HCT116 (cell line): Measurements from ENCODE around the gene RIT2. TPM values are rescaled to one million over a fixed set of nuclear protein-coding genes. Genes with fewer than 3 reads are reported as not detected.

Experiments
- ATAC-seq: fragments of 200-7000 bp; cut with Tn5 transposase; 2 replicates; pipeline ENCODE4 v1.9.1; 2020; ENCODE audit warnings: mild to moderate bottlenecking, moderate library complexity
- BruUV-seq: library from RNA; stranded (reverse); fragments of 400-500 nt; replicated peaks from 2 replicates; lab custom pipeline; 2021; lab: Mats Ljungman, UMichigan
- CTCF ChIA-PET: fragments of 300-600 bp; sonication (Branson Sonifier 250); formaldehyde crosslinking; loops from one replicate; lab custom pipeline; 2021; ENCODE audit warnings: antibody characterized with exemption; lab: Charles Lee
- POLR2A ChIA-PET: fragments of 300-600, 350-600 bp; sonication (Branson Sonifier 250); formaldehyde crosslinking; loops from one replicate; lab custom pipeline; 2021; ENCODE audit warnings: antibody characterized with exemption; lab: Charles Lee
- RAD21 ChIA-PET, 2 experiments: fragments of 300-600 bp; sonication (Branson Sonifier 250); formaldehyde crosslinking; loops; one replicate each; lab custom pipeline; 2023; ENCODE audit warnings: low total read pairs in 2 of 2; ENCODE audit not compliant: uncharacterized antibody in 2 of 2, unreplicated experiment in 2 of 2, low non-redundant PET in 1 of 2; lab: Charles Lee
- DNase-seq: peaks from one replicate; pipeline ENCODE4 v3.0.0-alpha.2; 2010; ENCODE audit warnings: low read depth, low spot score
- H2AFZ ChIP-seq: fragments of 200-600 bp; shearing (Covaris generic), sonication (generic); 2 replicates; pipeline ENCODE4 v1.6.1; 2017; ENCODE audit warnings: low read depth, mixed run types, mixed read lengths, antibody characterized with exemption, low read length; ENCODE audit not compliant: poor library complexity, severe bottlenecking
- H3K27ac ChIP-seq: 2 replicates; pipeline ENCODE4 v1.5.1; 2012; ENCODE audit warnings: low read depth, low read length
- H3K27me3 ChIP-seq: fragments of 200-600 bp; sonication (generic); 2 replicates; pipeline ENCODE4 v1.6.1; 2016; ENCODE audit warnings: mixed run types, low read length, mixed read lengths; ENCODE audit not compliant: insufficient read depth
- H3K36me3 ChIP-seq, 2 experiments: fragments of 200-500 bp in 1 of 2; fragments of 200-600 bp in 1 of 2; sonication (Bioruptor generic) in 1 of 2; sonication (generic) in 1 of 2; 2 replicates each; pipeline versions ENCODE4 v1.5.1 to v1.6.1; 2014 to 2016; ENCODE audit warnings: low read length in 2 of 2, inconsistent platforms in 1 of 2, mixed read lengths in 1 of 2, mixed run types in 1 of 2; ENCODE audit not compliant: insufficient read depth in 2 of 2, control insufficient read depth in 1 of 2
- H3K4me1 ChIP-seq, 2 experiments: fragments of 200-600 bp in 1 of 2; sonication (generic) in 1 of 2; 2 replicates each; pipeline versions ENCODE4 v1.5.1 to v1.6.1; 2012 to 2017; ENCODE audit warnings: low read length in 2 of 2, inconsistent platforms in 1 of 2, mild to moderate bottlenecking in 1 of 2, mixed read lengths in 1 of 2, mixed run types in 1 of 2, moderate library complexity in 1 of 2; ENCODE audit not compliant: insufficient read depth in 2 of 2, control insufficient read depth in 1 of 2
- H3K4me2 ChIP-seq: fragments of 200-600 bp; sonication (generic); 2 replicates; pipeline ENCODE4 v1.6.1; 2017; ENCODE audit warnings: mixed run types, low read length, mixed read lengths
- H3K4me3 ChIP-seq, 2 experiments: fragments of 200-600 bp in 1 of 2; sonication (generic) in 1 of 2; replicated peaks in 1 of 2; 2 replicates each; pipeline ENCODE4 v1.5.1; 2011 to 2016; ENCODE audit warnings: low read length in 2 of 2, control low read depth in 1 of 2, low read depth in 1 of 2, mild to moderate bottlenecking in 1 of 2, mixed read lengths in 1 of 2, mixed run types in 1 of 2
- H3K79me2 ChIP-seq: fragments of 200-600 bp; sonication (generic); 2 replicates; pipeline ENCODE4 v1.6.1; 2017; ENCODE audit warnings: mild to moderate bottlenecking, mixed run types, low read length, moderate library complexity, mixed read lengths; ENCODE audit not compliant: insufficient read depth
- H3K9ac ChIP-seq: fragments of 200-600 bp; sonication (generic); 2 replicates; pipeline ENCODE4 v1.6.1; 2016; ENCODE audit warnings: low read length, mixed read lengths
- H3K9me2 ChIP-seq: fragments of 200-600 bp; sonication (generic), shearing (Covaris generic); 2 replicates; pipeline ENCODE4 v1.6.1; 2017; ENCODE audit warnings: mixed run types, mild to moderate bottlenecking, moderate library complexity; ENCODE audit not compliant: insufficient read depth
- H3K9me3 ChIP-seq, 2 experiments: fragments of 200-500 bp in 1 of 2; fragments of 200-600 bp in 1 of 2; sonication (Bioruptor generic) in 1 of 2; sonication (generic) in 1 of 2; 2 replicates each; pipeline ENCODE4 v1.6.1; 2014 to 2017; ENCODE audit warnings: low read length in 2 of 2, mixed read lengths in 2 of 2, inconsistent platforms in 1 of 2, low read depth in 1 of 2, mild to moderate bottlenecking in 1 of 2, mixed run types in 1 of 2, moderate library complexity in 1 of 2; ENCODE audit not compliant: control insufficient read depth in 1 of 2, insufficient read depth in 1 of 2
- H4K20me1 ChIP-seq: fragments of 200-600 bp; sonication (generic), shearing (Covaris generic); 2 replicates; pipeline ENCODE4 v1.6.1; 2017; ENCODE audit warnings: mixed run types, mild to moderate bottlenecking, moderate library complexity; ENCODE audit not compliant: insufficient read depth
- CBX3 ChIP-seq: IDR thresholded peaks from 2 replicates; pipeline ENCODE4 v1.6.1; 2012; ENCODE audit warnings: low read depth
- CEBPB ChIP-seq: IDR thresholded peaks from 2 replicates; pipeline ENCODE4 v1.6.1; 2012; ENCODE audit warnings: low read depth
- EZH2phosphoT487 ChIP-seq: fragments of 200-600 bp; IDR thresholded peaks from 2 replicates; pipeline ENCODE4 v1.6.1; 2018; ENCODE audit warnings: antibody characterized with exemption, borderline replicate concordance
- JUND ChIP-seq: IDR thresholded peaks from 2 replicates; pipeline ENCODE4 v1.6.1; 2012
- MAX ChIP-seq: IDR thresholded peaks from 2 replicates; pipeline ENCODE4 v1.6.1; 2012
- POLR2A ChIP-seq: IDR thresholded peaks from 2 replicates; pipeline ENCODE4 v1.7.0; 2011; ENCODE audit warnings: borderline replicate concordance; ENCODE audit not compliant: insufficient read depth, insufficient read length; ENCODE audit errors: extremely low read depth
- SIN3A ChIP-seq: IDR thresholded peaks from 2 replicates; pipeline ENCODE4 v1.6.1; 2012; ENCODE audit warnings: low read depth
- ZBTB33 ChIP-seq: IDR thresholded peaks from 2 replicates; pipeline ENCODE4 v1.6.1; 2011; ENCODE audit warnings: mild to moderate bottlenecking, low read length, moderate library complexity; ENCODE audit not compliant: insufficient replicate concordance; ENCODE audit errors: extremely low read depth
- intact Hi-C: fragments of 100-400 bp; cut with micrococcal nuclease; formaldehyde crosslinking; loops from 2 replicates; pipeline ENCODE4 v1.10.0; 2022
- total RNA-seq: library from RNA; stranded (reverse); gene quantifications from one replicate; pipeline ENCODE4 v1.2.1, GENCODE V29; 2021; ENCODE audit not compliant: unreplicated experiment

The RIT2 gene
- total RNA-seq, 1 experiment from 2014 or later, result not detected

GRCh38 chr18:42941860-42942259 is 173.6 kb downstream of the RIT2 start:
- Histone ChIP-seq H3K9me3 (peaks cover 5 to 25% of the 10 kb centered on the region in 2 experiments; a peak in 2 of 4 replicates), H4K20me1 (no peaks in the 10 kb centered on the region), H3K36me3 (no peaks in the 10 kb centered on the region), H3K9ac (no peak overlapping the region), H3K27ac (no peak overlapping the region), H3K4me3 (no peak overlapping the region), H3K79me2 (no peaks in the 10 kb centered on the region), H3K4me1 (no peaks in the 10 kb centered on the region), H2AFZ (no peak overlapping the region), H3K4me2 (no peak overlapping the region), H3K27me3 (no peaks in the 10 kb centered on the region), H3K9me2 (no peaks in the 10 kb centered on the region)
- BruUV-seq, result no TSS peak
- no peak for TF ChIP-seq CEBPB
- no peak for TF ChIP-seq POLR2A
- TF ChIP-seq EZH2phosphoT487, result no peak
- no peak for TF ChIP-seq JUND
- DNase-seq (no peak), ATAC-seq (no peak)
- ChIA-PET POLR2A (no interaction called here), CTCF (no interaction called here), RAD21 (no interaction called here)
- intact Hi-C loops, result no loop called here

GRCh38 chr18:42941021-42941420 is 174.5 kb downstream of the RIT2 start:
- ChIA-PET POLR2A (no interaction called here), CTCF (no interaction called here), RAD21 (no interaction called here)
- TF ChIP-seq CBX3 (no peak), ZBTB33 (no peak), CEBPB (no peak), EZH2phosphoT487 (no peak), MAX (no peak), SIN3A (no peak)
- ATAC-seq (no peak), DNase-seq (no peak)
- Histone ChIP-seq H3K9ac (no peak overlapping the region), H3K4me2 (no peak overlapping the region), H3K27ac (no peak overlapping the region), H2AFZ (no peak overlapping the region), H3K4me3 (no peak overlapping the region), H3K4me1 (no peaks in the 10 kb centered on the region), H4K20me1 (no peaks in the 10 kb centered on the region), H3K9me2 (no peaks in the 10 kb centered on the region), H3K9me3 (peaks cover 3 to 25% of the 10 kb centered on the region in 2 experiments; a peak in 2 of 4 replicates), H3K36me3 (no peaks in the 10 kb centered on the region), H3K79me2 (no peaks in the 10 kb centered on the region), H3K27me3 (no peaks in the 10 kb centered on the region)
- no TSS peak for BruUV-seq
- intact Hi-C loops, result no loop called here
